ENCODE data around the gene NPC2.
"Not testable (repeated sequence)": the region's sequence is repeated elsewhere in the genome, so short reads cannot be mapped to it uniquely, and the experiment has no call there.

NPC2 gene

DNA sequence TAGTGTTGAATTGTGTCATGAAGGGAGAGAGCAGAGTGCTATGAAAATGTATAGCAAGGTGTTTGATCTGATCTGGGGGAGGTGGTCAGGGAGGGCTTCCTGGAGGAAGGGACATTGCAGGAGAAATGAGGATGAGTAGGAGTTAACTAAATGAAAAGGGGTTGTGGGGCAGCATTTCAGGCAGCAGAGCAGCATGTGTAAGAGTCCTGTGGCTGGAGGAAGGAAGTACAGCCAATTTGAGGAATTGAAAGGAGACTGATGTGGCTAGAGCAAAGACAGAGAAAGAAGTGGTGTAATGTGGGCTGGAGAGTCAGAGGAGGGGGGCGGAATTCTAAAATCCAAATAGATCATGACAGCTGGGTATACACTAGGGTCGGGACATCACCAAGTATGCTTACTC, 20.5 kb downstream of the NPC2 start:
- DNase-seq (ENCODE audit: extremely low read depth in 1 of 2, low read depth in 1 of 2) = no peak

DNA sequence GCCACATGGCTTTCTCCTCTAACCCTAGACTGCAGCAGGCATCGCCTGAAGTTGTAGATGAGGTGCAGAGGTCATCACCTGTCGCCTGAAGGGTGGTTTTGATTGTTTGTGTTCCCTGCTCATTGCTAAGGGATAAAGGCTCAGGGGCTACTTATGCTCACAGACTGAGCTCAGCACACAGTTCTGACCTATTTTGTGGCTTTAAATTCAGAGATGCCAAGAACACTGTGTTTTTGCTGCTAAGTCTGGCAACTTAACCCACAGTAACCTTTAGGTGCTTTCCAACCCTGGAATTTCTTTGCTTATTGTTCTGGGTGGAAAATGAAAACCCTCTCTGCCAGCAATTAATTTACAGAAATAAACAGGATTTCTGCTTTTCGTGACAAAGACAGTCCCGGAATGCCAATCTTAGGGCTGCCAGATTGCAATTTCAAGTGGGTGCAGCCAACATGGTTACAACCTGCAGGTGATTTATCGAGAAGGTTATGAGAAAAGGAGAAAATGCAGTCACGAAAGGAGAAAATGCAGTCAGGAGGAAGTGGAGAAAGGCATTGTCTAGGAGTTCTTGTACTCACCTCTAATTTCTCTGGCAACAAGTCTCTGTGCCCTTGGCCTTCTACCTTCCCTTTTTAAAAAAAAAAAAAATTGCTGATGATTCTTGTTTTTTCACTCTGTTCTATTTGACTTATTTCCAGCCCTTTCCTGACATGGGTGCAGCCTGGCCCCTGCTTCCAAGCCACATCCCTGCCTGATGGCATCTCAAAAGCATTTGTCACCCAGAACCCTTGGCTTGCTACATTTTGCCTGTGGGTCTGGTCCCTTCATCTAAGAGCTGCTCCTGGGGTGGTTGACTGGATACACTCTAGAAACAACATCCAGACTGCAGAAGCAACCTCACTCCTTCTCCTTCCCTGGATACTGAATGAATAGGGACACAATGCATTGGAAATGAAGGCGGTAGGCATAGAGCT, 23.3 kb downstream of the NPC2 start:
- DNase-seq (ENCODE audit: extremely low read depth in 1 of 2, low read depth in 1 of 2) = no peak

DNA sequence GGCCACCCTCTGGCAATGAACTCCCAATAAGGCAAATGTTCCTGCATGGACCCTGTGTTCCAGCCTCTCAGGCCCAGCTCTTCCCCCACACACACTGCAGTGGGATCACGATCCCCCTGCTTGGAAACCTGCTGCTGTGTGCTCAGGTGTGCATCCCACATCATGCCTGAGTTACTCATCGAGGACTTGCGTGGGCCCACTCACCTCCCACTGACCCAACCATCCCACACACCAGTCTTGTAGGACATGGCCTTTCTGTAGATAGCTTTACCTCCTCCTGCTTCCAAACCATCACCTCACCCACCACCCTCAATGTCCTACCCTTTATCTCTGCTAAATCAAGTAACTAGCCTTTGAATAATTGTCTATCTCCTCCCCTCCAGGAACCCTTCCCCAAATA, 24.6 kb downstream of the NPC2 start:
- no peak for DNase-seq (ENCODE audit: extremely low read depth in 1 of 2, low read depth in 1 of 2)

DNA sequence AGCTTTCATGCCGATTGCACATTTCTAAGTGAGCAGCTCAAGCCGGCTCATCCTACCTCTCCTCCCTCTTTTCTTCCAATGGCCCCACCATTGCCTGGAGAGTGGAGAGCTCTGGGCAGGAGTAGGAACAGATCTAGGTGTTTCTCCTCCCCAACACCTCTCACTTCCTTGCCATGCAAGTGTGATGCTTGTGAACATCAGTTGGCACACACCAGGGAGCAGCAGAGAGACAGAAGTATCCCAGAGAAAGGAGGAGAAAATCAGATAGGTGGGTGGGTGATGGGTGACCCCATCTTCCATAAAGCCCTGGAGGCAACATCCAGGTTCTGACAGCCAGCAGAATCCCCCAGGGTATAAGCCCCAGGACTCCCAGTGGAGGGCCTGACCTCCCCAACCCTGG, 27.8 kb downstream of the NPC2 start:
- DNase-seq (ENCODE audit: extremely low read depth in 1 of 2, low read depth in 1 of 2) = no peak

DNA sequence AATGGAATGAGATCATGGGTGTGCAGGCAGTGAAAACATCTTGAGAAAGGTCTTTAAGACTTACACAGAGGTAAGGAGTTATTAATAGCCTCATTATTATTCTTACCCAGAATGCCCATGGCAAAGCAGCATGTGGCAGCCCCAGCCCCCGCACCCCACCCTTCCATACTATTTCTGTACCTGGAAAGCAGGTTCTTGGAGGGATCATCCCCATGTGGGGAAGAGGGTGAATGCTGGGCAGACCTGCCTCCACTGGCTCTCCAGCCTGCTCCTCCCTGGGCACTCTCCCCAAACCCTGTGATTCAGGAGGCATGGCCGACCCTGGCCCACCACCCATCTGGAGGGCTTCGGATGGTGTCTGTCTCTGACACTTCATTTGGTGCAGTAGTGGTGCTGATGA, 28.3 kb downstream of the NPC2 start:
- DNase-seq (ENCODE audit: extremely low read depth in 1 of 2, low read depth in 1 of 2) = no peak

DNA sequence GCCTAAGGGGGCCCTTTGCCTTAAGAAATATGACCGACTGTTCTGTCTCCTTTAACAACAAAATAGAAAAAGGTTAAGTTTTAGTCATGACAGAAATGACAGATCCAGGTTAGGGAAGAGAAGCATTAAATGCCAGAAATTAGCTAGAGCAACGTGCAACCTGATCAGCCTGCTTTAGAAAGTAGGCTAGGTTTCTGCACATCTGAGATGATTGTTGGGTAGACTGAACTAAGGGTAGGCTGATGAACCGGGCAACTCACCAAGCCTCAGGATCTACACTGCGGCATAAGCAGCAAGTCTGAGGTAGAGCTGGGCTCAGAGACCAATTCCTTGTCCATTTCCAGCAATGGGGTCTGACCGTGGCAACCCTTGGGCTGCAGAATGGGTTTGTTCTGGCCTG, 29.4 kb downstream of the NPC2 start:
- no peak for DNase-seq (ENCODE audit: extremely low read depth in 1 of 2, low read depth in 1 of 2)

DNA sequence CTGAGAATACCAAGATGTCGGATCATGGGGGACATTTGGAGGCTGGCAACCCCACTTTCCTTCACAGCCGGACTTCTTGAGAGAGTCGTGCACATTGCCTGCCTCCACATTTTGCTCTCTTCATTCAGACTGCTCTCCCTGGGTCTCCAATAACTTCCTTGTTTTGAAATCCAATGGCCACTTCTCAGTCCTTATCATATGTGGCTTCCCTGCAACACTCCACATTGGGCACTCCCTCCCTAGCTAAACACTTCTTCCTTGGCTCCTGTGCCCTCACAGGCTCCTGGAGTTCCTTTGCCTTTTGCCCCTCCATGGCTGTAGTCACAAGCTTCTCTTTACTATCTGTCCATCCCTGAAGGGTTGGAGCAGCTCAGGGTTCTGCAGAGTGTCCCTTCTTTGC, 30.1 kb downstream of the NPC2 start:
- no peak for DNase-seq (ENCODE audit: extremely low read depth in 1 of 2, low read depth in 1 of 2)

DNA sequence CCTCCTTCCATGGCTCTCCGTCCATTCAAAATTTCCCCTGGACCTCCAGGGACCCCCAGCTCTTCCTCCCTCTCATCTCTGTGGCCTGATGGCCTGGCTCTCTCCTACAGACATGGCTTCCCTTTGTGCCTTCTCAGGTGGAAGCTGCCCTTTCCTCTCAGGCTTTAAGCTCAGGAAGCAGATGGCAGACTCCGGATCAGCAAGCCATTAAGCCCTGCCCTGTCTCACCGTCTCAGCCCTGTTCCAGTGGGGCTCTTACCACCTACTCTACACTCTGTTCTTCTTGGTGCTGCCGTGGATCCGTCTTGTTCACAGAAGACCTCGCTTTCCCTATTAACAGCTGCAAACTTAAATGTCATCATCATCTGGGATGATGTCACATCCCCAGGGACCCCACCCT, 33.1 kb downstream of the NPC2 start:
- no peak for DNase-seq (ENCODE audit: extremely low read depth in 1 of 2, low read depth in 1 of 2)

DNA sequence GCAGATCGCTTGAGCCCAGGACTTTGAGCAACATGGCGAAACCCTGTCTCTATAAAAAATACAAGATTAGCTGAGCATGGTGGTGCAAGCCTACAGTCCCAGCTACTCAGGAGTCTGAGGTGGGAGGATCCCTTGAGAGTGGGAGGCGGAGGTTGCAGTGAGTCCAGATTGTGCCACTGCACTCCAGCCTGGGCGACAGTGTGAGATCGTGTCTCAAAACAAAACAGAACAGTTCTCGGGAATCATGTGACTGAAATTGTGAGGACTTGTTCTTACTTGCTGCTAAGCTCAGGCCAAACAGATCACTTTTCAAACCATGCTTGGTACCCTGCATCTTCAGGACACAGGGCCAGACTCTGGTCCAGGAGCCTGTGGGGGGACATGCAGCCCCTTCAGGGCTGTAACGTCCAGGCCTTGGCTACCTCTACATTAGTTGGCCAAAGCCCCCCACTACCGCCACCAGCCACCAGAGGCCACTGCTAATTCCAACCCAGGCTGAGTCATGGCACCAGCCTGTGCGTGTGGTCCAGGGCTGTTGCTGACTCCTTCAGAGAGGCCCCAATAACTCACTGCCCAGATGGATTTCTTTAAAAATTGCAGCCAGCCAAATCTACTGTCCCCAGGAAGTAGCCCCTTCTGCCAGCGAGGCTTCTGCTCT, 33.7 kb downstream of the NPC2 start:
- no peak for DNase-seq (ENCODE audit: extremely low read depth in 1 of 2, low read depth in 1 of 2)

DNA sequence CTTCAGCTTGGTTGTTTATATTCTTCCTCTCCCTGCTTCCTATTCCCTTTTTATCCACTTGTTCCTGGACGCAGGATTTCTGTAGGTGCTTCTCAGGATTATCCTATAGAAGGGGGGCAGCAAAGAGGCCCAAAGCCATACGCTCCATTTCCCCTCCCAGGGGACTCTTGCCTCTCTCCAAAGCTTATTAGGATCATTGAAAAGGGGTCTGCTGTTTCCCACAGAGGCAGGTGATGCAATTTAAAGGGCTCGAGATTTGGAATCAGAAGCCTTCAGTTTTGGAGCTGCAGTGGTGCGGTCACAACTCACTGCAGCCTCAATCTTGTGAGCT, 35.6 kb downstream of the NPC2 start:
- no peak for DNase-seq (ENCODE audit: extremely low read depth in 1 of 2, low read depth in 1 of 2)

DNA sequence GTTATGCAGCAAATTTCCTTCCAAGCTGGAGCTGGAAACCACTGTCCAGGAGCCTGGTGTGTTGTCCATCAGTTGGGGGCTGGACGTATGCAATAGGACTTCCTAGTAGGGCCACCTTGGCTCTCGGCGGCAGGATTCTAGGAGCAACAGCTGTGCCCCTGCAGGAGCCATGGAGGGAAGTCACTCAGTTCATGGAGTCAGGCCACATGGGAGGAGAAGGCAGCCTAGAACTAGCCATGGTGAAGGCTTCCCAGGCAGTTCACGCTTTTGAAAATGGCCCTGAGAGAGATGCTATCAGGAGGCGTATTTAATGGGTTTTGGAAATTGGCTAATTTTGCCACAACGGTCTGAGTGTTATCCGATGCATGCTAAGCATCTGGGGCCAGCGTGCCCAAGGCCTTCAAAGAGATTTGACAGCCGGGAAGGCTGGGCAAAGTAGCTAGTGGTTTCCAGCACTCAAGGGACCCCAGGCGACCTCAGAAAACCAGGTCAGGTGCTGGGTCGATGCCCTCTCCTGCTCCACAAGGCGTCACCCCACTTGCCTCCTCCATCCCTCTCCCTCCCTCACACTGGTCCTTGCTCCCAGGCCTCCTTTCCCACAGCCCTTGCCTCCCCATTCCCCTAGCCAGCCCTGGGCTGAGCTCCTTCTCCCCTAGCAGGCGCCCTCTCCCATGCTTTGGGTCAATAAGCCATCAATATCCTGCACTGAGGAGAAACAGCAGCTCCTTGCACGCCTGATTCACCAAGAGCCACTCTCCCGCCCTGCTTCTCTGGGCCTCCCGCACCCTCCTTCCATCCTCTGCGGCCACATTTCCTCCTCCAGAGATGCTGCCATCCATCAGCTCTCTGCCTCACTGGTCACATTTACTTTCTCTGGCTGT, 36.2 kb downstream of the NPC2 start:
- DNase-seq (ENCODE audit: extremely low read depth in 1 of 2, low read depth in 1 of 2) = no peak

DNA sequence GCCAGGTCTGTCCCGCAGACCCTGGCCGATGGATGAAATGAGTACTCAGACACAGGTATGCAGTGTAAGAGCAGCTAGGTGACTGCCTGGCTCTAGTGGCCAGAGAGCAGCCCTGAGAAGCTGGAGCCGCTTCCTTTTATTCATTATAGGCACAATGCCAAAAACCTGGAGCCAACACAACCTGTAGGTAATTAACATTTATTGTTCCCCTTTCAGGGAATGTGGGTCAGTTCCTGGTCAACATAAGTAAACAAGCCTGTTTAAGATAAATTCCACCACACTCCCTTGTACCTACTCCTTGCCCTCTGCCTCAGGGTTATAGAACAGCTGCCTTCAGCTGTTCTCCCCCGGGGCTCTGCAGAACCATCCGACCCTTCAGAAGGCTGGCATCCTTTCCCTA, 38.7 kb downstream of the NPC2 start:
- not testable (repeated sequence) for DNase-seq (ENCODE audit: extremely low read depth in 1 of 2, low read depth in 1 of 2)

DNA sequence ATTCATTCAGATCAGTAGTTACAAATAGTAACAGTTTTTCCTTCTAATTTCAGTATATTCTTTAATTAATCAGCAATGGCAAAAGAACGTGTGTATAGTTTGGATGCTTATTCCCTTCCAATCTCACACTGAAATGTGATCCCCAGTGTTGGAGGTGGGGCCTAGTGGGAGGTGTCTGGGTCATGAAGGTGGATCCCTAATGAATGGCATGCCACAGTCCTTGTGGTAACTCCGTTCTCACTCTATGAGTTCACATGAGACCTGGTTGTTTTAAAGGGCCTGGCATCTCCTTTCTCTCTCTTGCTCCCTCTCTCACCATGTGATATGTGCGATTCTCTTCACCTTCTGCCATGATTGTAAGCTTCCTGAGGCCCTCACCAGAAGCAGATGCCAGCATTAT, 48.2 kb downstream of the NPC2 start:
- no peak for DNase-seq (ENCODE audit: extremely low read depth in 1 of 2, low read depth in 1 of 2)

DNA sequence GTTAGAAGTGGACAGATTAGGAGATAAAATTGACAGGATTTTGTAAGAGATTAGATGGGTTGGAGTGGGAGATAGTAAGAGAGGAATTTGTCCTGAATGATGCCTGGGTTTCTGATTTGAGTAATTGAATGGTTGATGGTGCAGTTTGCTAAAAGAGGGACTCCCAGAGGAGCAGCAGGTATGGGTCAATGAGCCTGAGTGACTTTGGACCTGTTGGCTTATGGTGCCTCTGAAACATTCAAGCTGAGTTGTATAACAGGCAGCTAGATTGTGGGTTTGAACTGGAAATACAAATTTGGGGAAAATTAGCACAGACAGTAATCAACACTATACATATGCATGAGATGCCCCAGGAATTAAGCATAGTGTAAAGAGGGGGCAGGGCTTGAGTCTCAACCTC, 50.3 kb downstream of the NPC2 start:
- DNase-seq (ENCODE audit: extremely low read depth in 1 of 2, low read depth in 1 of 2) = no peak

DNA sequence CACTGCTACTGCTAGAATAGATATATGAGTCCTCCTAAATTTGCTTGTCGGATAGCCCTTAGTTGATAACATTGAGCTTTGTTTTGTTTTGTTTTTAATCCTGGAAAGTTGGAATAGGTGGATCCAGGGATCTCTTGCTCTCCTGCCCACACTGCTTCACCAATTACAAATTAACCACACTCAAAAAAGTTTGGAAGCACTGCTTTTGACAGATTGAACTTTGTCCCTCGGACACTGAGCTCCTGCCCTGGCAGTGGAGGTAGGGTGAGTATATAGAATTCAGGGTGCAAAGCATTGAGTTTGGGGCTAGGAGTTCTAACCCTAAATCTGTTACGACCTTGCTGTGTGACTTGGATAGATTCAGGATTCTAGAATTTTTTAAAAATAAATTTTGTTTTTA, 52.0 kb downstream of the NPC2 start:
- DNase-seq (ENCODE audit: extremely low read depth in 1 of 2, low read depth in 1 of 2) = no peak

DNA sequence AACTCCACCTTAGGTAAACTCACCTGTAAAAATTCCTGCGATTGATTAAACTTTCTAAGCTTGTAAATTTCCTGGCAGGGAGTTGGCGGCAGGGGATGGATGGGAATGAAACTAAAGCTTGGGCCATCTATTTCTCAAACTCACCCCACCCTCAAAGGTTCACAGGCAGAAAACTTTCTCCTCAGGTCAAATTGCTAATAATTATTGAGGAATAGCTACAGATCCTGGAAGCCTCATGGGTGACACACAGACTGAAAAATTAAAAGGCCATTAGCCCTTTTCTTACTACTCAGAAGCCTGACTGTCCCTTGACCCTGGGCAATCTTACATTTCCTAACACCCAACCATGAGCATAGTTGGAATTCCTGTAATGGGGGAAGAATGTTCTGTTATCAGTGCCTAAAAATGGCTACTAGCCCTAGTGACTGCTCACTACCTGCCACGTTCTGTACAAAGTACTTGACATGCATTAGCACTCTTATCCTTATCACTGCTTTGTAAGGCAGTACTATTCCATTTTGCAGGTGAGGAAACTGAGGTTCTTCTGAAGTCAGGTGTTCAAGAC, 54.7 kb downstream of the NPC2 start:
- no peak for DNase-seq (ENCODE audit: extremely low read depth in 1 of 2, low read depth in 1 of 2)

DNA sequence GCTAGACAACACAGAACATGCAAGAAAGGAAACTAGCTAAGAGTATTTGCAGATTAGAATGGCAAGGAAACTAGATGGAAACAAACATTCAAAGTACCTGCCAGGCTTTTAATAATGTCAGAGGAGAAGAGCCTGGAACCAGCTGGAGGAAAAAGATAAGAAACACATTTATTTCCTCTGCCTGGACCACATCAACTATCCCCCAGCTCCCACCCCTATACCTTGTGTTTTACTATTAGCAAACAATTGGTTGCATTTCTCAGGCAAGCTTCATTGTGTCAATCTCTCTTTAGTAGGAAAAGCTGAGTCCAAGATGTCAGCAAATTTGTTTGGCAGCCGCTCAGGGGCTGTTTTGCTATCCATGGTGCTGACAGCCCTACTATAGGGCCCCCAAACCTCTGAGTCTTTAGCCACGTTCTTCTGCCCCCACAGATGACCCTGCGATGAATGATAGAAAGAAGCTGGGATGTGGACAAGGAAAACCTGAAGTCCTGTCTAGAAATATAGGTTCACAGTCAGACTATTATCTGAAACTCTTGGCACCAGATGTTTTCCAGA, 55.5 kb downstream of the NPC2 start:
- DNase-seq (ENCODE audit: extremely low read depth in 1 of 2, low read depth in 1 of 2) = no peak

DNA sequence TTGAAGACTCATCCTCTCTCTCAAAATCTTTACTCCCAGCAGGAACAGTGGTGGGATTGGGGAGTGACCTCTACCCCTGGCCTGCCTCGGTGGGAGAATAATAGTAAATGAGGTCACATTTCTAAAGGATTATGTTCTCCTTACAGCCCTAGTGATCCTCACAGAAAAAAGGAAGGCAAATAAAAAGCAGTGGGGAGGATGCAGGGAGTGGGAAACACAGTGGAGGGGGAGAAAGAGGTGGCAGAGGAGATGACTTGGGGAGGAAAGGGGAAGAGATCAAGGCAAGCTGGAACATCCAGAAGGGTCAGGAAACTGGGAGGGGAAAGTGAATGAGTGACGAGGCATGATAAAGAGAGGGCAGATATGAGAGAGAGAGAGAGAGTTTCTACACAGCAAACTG, 58.8 kb downstream of the NPC2 start:
- no peak for DNase-seq (ENCODE audit: extremely low read depth in 1 of 2, low read depth in 1 of 2)

DNA sequence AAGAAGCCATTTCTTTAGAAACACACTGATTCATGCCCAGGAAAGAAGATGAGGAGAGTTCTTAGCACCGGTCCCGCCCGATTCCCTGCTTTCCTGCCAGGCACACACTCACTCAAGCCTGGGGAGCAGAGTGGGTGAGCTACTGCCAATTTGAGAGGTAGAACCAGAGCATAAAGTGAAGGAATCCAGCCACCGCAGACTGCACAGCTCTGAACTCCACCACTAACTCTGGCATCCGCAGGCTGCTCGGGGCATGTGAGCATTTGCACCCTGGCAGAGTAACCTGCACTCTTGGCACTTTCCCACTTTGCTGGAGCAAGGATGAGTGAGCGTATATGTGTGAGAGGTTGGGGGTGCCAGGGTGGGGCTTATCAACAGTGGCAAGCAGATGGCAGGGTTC, 63.1 kb downstream of the NPC2 start:
- DNase-seq (ENCODE audit: extremely low read depth in 1 of 2, low read depth in 1 of 2) = no peak

All from activated CD8-positive, alpha-beta memory T cell treated with anti-CD3 and anti-CD28 coated beads for 1 hour (primary cell).